ENCODE data around the gene CECR2.

CECR2 gene

DNA sequence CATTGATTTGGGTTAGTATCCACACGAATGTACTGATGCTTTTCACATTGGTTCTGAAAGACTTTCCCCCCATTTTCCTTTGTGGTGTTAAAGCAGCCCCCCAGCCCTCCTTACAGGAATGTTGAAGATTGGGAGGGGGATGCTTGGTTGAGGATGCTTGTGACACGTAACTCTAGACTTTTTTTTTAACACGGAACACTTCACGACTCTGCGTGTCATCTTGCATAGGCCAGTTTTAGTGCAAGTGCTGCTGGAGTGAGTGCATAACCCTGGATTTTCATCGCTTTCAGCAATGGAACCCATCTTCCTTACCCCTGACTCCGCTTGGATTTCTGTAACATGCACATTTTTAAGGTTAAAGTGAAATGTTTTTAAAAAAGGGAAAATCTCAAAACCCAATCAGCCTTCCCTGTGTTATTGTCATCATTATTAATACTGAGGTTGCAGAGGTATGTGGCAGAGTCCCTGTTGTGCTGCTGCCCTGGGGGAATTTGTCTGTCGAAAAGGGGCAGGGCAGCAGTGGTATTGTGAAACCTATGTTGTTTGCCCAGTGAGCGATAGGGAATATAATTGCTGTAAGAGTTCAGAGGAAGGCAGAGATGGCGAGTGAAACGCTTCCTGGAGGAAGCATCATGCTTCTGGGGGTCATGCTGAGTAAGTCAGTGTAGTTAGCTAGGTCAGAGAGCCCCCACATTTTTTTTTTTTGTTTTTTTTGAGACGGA lies 12.1 kb downstream of the CECR2 start:
- no peak overlapping the region for H3K27ac ChIP-seq (ENCODE audit: low read depth, low read length, poor library complexity, severe bottlenecking)
- H3K4me2 ChIP-seq (ENCODE audit: low read length): no peak overlapping the region
- H3K36me3 ChIP-seq (ENCODE audit: insufficient read depth, low read length): no peaks in the 10 kb centered on the region
- no peak overlapping the region for H2AFZ ChIP-seq (ENCODE audit: low read length)
- no peak overlapping the region for H3K4me3 ChIP-seq (ENCODE audit: low read depth, low read length, poor library complexity, severe bottlenecking)
- no peaks in the 10 kb centered on the region for H3K9me2 ChIP-seq (ENCODE audit: low read depth, low read length)
- no peaks in the 10 kb centered on the region for H3K79me2 ChIP-seq (ENCODE audit: insufficient read depth, low read length)
- H3K9me3 ChIP-seq (ENCODE audit: low read length): peaks cover 2% of the 10 kb centered on the region; the same call in 1 of the 2 replicates
- no peak overlapping the region for H3K9ac ChIP-seq (ENCODE audit: low read length)
- H3K27me3 ChIP-seq (ENCODE audit: insufficient read depth, low read length): no peaks in the 10 kb centered on the region
- no peaks in the 10 kb centered on the region for H3F3A ChIP-seq (ENCODE audit: insufficient read depth, low read length)
- TF ChIP-seq, protein P1, sequence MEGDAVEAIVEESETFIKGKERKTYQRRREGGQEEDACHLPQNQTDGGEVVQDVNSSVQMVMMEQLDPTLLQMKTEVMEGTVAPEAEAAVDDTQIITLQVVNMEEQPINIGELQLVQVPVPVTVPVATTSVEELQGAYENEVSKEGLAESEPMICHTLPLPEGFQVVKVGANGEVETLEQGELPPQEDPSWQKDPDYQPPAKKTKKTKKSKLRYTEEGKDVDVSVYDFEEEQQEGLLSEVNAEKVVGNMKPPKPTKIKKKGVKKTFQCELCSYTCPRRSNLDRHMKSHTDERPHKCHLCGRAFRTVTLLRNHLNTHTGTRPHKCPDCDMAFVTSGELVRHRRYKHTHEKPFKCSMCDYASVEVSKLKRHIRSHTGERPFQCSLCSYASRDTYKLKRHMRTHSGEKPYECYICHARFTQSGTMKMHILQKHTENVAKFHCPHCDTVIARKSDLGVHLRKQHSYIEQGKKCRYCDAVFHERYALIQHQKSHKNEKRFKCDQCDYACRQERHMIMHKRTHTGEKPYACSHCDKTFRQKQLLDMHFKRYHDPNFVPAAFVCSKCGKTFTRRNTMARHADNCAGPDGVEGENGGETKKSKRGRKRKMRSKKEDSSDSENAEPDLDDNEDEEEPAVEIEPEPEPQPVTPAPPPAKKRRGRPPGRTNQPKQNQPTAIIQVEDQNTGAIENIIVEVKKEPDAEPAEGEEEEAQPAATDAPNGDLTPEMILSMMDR (IDR thresholded peaks at IDR 0.05; ENCODE audit: low read length): no peak
- no peak for TF ChIP-seq EZH2 (IDR thresholded peaks at IDR 0.05; ENCODE audit: borderline replicate concordance, low read length)
- H3K4me1 ChIP-seq (ENCODE audit: insufficient read depth, low read length, severe bottlenecking): no peaks in the 10 kb centered on the region
- H4K20me1 ChIP-seq (ENCODE audit: insufficient read depth, low read length): no peaks in the 10 kb centered on the region

DNA sequence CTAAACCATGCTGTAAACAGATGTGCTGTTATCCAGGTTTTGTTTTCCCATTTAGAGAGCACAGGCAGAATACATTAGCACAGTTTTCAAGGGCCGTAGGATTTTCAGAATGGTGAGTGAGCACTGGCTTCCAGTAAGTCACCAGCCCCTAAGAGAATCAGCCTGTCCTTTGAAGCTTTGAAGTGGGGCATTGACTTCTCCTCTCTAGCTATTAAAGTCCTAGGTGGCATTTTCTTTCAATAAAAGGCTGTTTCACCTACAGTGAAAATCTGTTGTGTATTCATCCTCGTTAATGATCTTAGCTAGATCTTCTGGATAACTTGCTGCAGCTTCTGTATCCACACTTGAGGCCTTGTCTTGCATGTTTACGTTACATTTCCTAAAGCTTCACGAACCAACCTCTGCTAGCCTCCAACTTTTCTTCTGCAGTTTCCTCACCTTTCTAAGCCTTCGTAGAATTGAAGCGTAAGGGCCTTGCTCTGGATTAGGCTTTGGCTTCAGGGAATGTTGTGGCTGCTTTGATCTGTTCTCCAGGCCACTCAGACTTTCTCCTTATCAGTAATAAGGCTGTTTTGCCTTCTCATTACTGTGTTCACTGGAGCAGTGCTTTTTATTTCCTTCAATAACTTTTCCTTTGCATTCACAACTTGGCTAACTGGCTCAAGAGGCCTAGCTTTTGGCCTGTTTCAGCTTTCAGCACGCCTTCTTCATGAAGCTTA lies 15.5 kb downstream of the CECR2 start:
- Histone ChIP-seq H3K4me3 (ENCODE audit: low read depth, low read length, poor library complexity, severe bottlenecking) (no peak overlapping the region), H3K36me3 (ENCODE audit: insufficient read depth, low read length) (no peaks in the 10 kb centered on the region), H3K27me3 (ENCODE audit: insufficient read depth, low read length) (no peaks in the 10 kb centered on the region), H3K4me2 (ENCODE audit: low read length) (no peak overlapping the region), H3K4me1 (ENCODE audit: insufficient read depth, low read length, severe bottlenecking) (no peaks in the 10 kb centered on the region), H3K9me3 (ENCODE audit: low read length) (peaks cover 2% of the 10 kb centered on the region; the same call in 1 of the 2 replicates), H3F3A (ENCODE audit: insufficient read depth, low read length) (no peaks in the 10 kb centered on the region), H2AFZ (ENCODE audit: low read length) (no peak overlapping the region), H3K79me2 (ENCODE audit: insufficient read depth, low read length) (no peaks in the 10 kb centered on the region), H3K9ac (ENCODE audit: low read length) (no peak overlapping the region), H4K20me1 (ENCODE audit: insufficient read depth, low read length) (no peaks in the 10 kb centered on the region), H3K27ac (ENCODE audit: low read depth, low read length, poor library complexity, severe bottlenecking) (no peak overlapping the region), H3K9me2 (ENCODE audit: low read depth, low read length) (no peaks in the 10 kb centered on the region)
- TF ChIP-seq, protein P1 (IDR thresholded peaks at IDR 0.05; ENCODE audit: low read length): no peak
- no peak for TF ChIP-seq EZH2 (IDR thresholded peaks at IDR 0.05; ENCODE audit: borderline replicate concordance, low read length)

DNA sequence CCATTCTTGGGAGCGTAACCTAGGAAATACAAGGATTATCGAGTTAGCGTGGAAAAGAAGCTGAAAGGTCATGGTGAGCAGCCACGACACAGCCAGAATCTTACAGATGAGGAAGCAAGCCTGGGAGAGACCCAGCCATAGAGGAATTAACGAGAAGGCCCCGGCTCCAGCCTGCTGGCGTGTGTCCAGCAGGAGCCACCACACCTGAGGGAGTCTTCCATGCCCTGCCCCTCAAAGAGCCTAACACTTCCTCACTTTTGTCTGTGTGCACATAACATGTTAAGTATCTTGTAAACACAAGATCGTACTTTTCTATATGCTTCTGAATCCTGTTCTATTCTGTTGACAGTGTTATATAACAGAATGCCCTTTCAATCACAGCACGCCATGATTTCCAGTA lies 18.1 kb downstream of the CECR2 start:
- no peaks in the 10 kb centered on the region for H4K20me1 ChIP-seq (ENCODE audit: insufficient read depth, low read length)
- H3K9me2 ChIP-seq (ENCODE audit: low read depth, low read length): no peaks in the 10 kb centered on the region
- H3K27ac ChIP-seq (ENCODE audit: low read depth, low read length, poor library complexity, severe bottlenecking): no peak overlapping the region
- no peaks in the 10 kb centered on the region for H3K36me3 ChIP-seq (ENCODE audit: insufficient read depth, low read length)
- no peaks in the 10 kb centered on the region for H3K4me1 ChIP-seq (ENCODE audit: insufficient read depth, low read length, severe bottlenecking)
- no peak overlapping the region for H2AFZ ChIP-seq (ENCODE audit: low read length)
- H3K79me2 ChIP-seq (ENCODE audit: insufficient read depth, low read length): no peaks in the 10 kb centered on the region
- no peak overlapping the region for H3K4me2 ChIP-seq (ENCODE audit: low read length)
- no peak overlapping the region for H3K9ac ChIP-seq (ENCODE audit: low read length)
- peaks cover 2% of the 10 kb centered on the region; the same call in 1 of the 2 replicates for H3K9me3 ChIP-seq (ENCODE audit: low read length)
- H3K27me3 ChIP-seq (ENCODE audit: insufficient read depth, low read length): no peaks in the 10 kb centered on the region
- no peak overlapping the region for H3K4me3 ChIP-seq (ENCODE audit: low read depth, low read length, poor library complexity, severe bottlenecking)
- no peaks in the 10 kb centered on the region for H3F3A ChIP-seq (ENCODE audit: insufficient read depth, low read length)
- TF ChIP-seq EZH2 (IDR thresholded peaks at IDR 0.05; ENCODE audit: borderline replicate concordance, low read length): no peak
- TF ChIP-seq, protein P1 (IDR thresholded peaks at IDR 0.05; ENCODE audit: low read length): no peak
